Middle frontal gyrus (tissue), 1 donor: ENCODE measurements around the gene LYG2.
"Not testable (repeated sequence)": the region's sequence is repeated elsewhere in the genome, so short reads cannot be mapped to it uniquely, and the experiment has no call there.

ENCODE experiments used
- DNase-seq: peaks from one replicate; pipeline ENCODE4 v3.0.0-alpha.2; 2015; ENCODE audit warnings: low spot score; ENCODE audit errors: extremely low spot score

LYG2 gene

DNA sequence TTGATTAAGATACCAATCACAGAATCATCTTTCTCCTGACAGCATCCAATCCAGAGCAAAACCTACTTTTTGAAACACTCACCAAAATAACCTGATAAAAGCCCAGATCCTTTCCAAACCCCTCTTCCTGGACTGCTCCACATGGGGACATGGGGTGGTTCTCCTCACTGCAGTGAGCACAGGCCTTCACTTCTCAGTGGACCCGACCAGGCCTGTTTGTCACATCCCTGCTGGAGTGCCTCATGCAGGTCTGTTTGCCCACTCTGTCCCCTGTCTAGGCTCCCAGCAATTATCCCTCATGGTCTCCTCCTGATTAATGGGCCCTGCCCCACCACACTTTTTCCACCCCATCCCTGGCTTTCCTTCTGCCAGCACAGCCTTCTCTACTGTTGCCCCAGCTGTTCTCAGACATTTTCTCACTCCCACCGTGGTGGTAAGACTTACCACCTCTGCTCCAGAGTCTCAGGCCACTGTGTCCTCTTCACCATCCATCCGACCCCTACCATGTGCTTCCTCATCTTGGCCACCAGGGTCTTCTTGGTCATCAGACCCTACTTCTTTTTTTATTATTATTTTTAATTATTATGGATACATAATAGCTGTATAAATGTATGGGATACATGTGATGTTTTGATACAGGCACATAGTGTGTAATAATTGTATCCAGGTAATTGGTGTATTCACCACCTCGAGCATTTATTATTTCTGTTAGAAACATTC lies 53.3 kb downstream of the LYG2 start:
- DNase-seq, result no peak

- no peak for DNase-seq
Measured at GRCh38 chr2:99200076-99200800, 55.2 kb downstream of the LYG2 start.

DNA sequence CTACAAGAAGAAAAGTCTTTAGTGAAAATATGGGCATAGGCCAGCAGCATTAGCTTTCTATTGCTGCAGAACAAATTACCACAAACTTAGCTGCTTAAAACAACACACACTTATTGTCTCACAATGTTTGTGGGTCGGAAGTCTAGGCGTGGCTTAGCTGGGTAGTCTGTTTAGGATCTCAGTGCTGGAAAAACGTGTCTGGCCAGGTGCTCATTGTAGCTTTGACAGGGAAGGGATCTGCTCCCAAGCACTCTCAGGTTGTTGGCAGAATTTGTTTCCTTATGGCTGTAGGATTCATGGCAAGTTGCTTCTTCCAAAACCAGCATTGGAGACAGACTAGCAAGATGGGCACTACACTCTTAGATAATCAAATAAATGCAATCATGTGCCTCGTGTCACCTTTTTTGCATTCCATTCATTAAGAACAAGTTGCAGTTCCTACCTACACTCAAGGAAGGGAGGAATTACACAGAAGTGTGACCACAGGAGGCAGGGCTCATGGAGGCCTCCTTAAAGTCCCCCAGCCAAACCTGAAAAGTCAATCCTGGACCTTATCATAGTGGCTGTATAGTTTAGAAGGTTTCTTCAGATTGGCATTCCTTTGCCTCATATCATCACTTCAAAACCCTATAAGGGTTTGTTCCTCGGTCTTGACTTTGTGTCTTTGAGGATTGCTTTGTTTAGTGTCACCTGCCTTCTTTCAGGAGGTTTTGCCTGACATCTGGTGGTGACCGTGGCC lies 57.2 kb downstream of the LYG2 start:
- DNase-seq, result no peak

GRCh38 chr2:99192364-99192763 lies 63.1 kb downstream of the LYG2 start:
- DNase-seq, result not testable (repeated sequence)
